Endothelial cell of umbilical vein (primary cell): ENCODE data around the gene SGK1. TPM values are rescaled to one million over a fixed set of nuclear protein-coding genes. Genes with fewer than 3 reads are reported as not detected.

ENCODE experiments used
- BruUV-seq: library from RNA; stranded (reverse); fragments of 400-500 nt; replicated peaks from 2 replicates; lab custom pipeline; 2021; lab: Mats Ljungman, UMichigan
- CTCF ChIA-PET: fragments of 300-600, 350-600 bp; sonication (Branson Sonifier 250); formaldehyde crosslinking; loops from one replicate; lab custom pipeline; 2021; ENCODE audit warnings: antibody characterized with exemption, inconsistent platforms; lab: Charles Lee
- POLR2A ChIA-PET: fragments of 300-600, 350-600 bp; sonication (Branson Sonifier 250); formaldehyde crosslinking; loops from one replicate; lab custom pipeline; 2021; ENCODE audit warnings: antibody characterized with exemption, inconsistent platforms; lab: Charles Lee
- DNase-seq: peaks from one replicate; pipeline ENCODE4 v3.0.0-alpha.2; 2011; ENCODE audit warnings: low read depth, low spot score
- FAIRE-seq: peaks from 2 replicates; lab custom pipeline; 2011; peaks lifted over from hg19 to GRCh38; lab: Jason Lieb, UNC
- H2AFZ ChIP-seq: 2 replicates; pipeline ENCODE4 v1.6.0; 2012; ENCODE audit warnings: low read depth, low read length, control low read depth, inconsistent platforms
- H3K27ac ChIP-seq: 2 replicates; pipeline ENCODE4 v1.5.1; 2011; ENCODE audit warnings: low read depth, mild to moderate bottlenecking, control low read depth, low read length, moderate library complexity; ENCODE audit not compliant: insufficient read depth
- H3K27me3 ChIP-seq, 2 experiments: 2 replicates each; pipeline versions ENCODE4 v1.6.0 to v1.6.1; 2011; ENCODE audit warnings: low read length in 2 of 2, mixed read lengths in 1 of 2; ENCODE audit not compliant: control insufficient read depth in 2 of 2, insufficient read depth in 2 of 2
- H3K36me3 ChIP-seq, 2 experiments: 2 replicates in 1 of 2; 3 replicates in 1 of 2; pipeline ENCODE4 v1.5.1; 2011; ENCODE audit warnings: low read length in 2 of 2, mild to moderate bottlenecking in 1 of 2, moderate library complexity in 1 of 2; ENCODE audit not compliant: control insufficient read depth in 2 of 2, insufficient read depth in 2 of 2; ENCODE audit errors: extremely low read depth in 1 of 2
- H3K4me1 ChIP-seq: 3 replicates; pipeline ENCODE4 v1.5.1; 2011; ENCODE audit warnings: mild to moderate bottlenecking, low read length; ENCODE audit not compliant: control insufficient read depth, insufficient read depth; ENCODE audit errors: extremely low read depth
- H3K4me2 ChIP-seq: 2 replicates; pipeline ENCODE4 v1.6.1; 2011; ENCODE audit warnings: low read length, control low read depth, mixed read lengths; ENCODE audit not compliant: insufficient read depth
- H3K4me3 ChIP-seq, 3 experiments: fragments of 200-600 bp in 1 of 3; sonication (generic), shearing (Covaris generic) in 1 of 3; replicated peaks in 1 of 3; 2 replicates each; pipeline ENCODE4 v1.5.1; 2011 to 2016; ENCODE audit warnings: control low read depth in 3 of 3, low read length in 3 of 3, mild to moderate bottlenecking in 2 of 3, inconsistent platforms in 1 of 3, low read depth in 1 of 3, moderate library complexity in 1 of 3; ENCODE audit not compliant: insufficient read depth in 1 of 3
- H3K79me2 ChIP-seq: 2 replicates; pipeline ENCODE4 v1.6.0; 2012; ENCODE audit warnings: low read length, inconsistent platforms; ENCODE audit not compliant: control insufficient read depth, insufficient read depth
- H3K9ac ChIP-seq: replicated peaks from 2 replicates; pipeline ENCODE3; 2011; ENCODE audit warnings: low read length, control low read depth; ENCODE audit not compliant: insufficient read depth; ENCODE audit errors: extremely low read depth
- H3K9me1 ChIP-seq: replicated peaks from 3 replicates; pipeline ENCODE4 v1.6.0; 2011; ENCODE audit warnings: mild to moderate bottlenecking, low read length; ENCODE audit not compliant: control insufficient read depth, insufficient read depth; ENCODE audit errors: extremely low read depth
- H3K9me3 ChIP-seq: replicated peaks from 2 replicates; pipeline ENCODE4 v1.5.1; 2012; ENCODE audit warnings: low read length, inconsistent platforms; ENCODE audit not compliant: control insufficient read depth, insufficient read depth
- H4K20me1 ChIP-seq: replicated peaks from 2 replicates; pipeline ENCODE3; 2011; ENCODE audit warnings: mild to moderate bottlenecking, low read length; ENCODE audit not compliant: control insufficient read depth, insufficient read depth; ENCODE audit errors: extremely low read depth
- EZH2 ChIP-seq: IDR thresholded peaks from 2 replicates; pipeline ENCODE4 v1.6.1; 2012; ENCODE audit warnings: borderline replicate concordance, low read depth, mild to moderate bottlenecking, moderate library complexity, low read length, inconsistent platforms; ENCODE audit not compliant: severe bottlenecking
- FOS ChIP-seq: IDR thresholded peaks from 2 replicates; pipeline ENCODE4 v1.6.1; 2011; ENCODE audit warnings: mild to moderate bottlenecking, low read length, moderate library complexity, borderline replicate concordance; ENCODE audit not compliant: insufficient read depth
- GATA2 ChIP-seq: IDR thresholded peaks from 2 replicates; pipeline ENCODE4 v1.7.0; 2011; ENCODE audit warnings: low read depth, mild to moderate bottlenecking, moderate library complexity, mixed read lengths, low read length; ENCODE audit not compliant: insufficient read length, insufficient read depth
- JUN ChIP-seq: IDR thresholded peaks from 2 replicates; pipeline ENCODE4 v1.6.1; 2011; ENCODE audit warnings: borderline replicate concordance, low read depth; ENCODE audit not compliant: insufficient read length, insufficient read depth
- MYC ChIP-seq: IDR thresholded peaks from one replicate; pipeline ENCODE4 v1.6.1; 2011; ENCODE audit warnings: mild to moderate bottlenecking, low read depth, low read length
- POLR2A ChIP-seq: IDR thresholded peaks from 2 replicates; pipeline ENCODE4 v1.6.1; 2012; ENCODE audit warnings: low read depth, mild to moderate bottlenecking, control low read depth, low read length
- POLR2AphosphoS5 ChIP-seq: IDR thresholded peaks from 2 replicates; pipeline ENCODE4 v1.6.1; 2012; ENCODE audit warnings: low read depth, mild to moderate bottlenecking, control low read depth, low read length, moderate library complexity; ENCODE audit not compliant: insufficient read depth
- dilution Hi-C: fragments of 300-500 bp; cut with MboI; formaldehyde crosslinking; loops from one replicate; pipeline ENCODE4 v1.15.0; 2019; ENCODE audit warnings: low sequenced_read_pairs; ENCODE audit not compliant: extremely low pct_ligation_motif_present
- intact Hi-C: fragments of 100-400 bp; cut with micrococcal nuclease; formaldehyde crosslinking; loops from one replicate; pipeline ENCODE4 v1.10.0; 2022
- polyA plus RNA-seq, 4 experiments: library from polyadenylated mRNA; depleted of rRNA in 3 of 4; stranded (reverse) in 3 of 4; unstranded in 1 of 4; fragments of >200 nt; gene quantifications; 2 replicates each; pipeline versions ENCODE4 v1.2.1 to v1.2.3, GENCODE V29; 2011 to 2012; ENCODE audit warnings: missing spikeins in 1 of 4
- total RNA-seq: library from RNA; stranded (reverse); gene quantifications from 2 replicates; pipeline ENCODE4 v1.2.3, GENCODE V29; 2021
- TF ChIP-seq, protein P1 (sequence below), 2 donors: IDR thresholded peaks; 1 replicate in 1 of 2; 2 replicates in 1 of 2; pipeline ENCODE4 v1.5.1; 2011; ENCODE audit warnings: low read length in 2 of 2, mild to moderate bottlenecking in 2 of 2, moderate library complexity in 2 of 2, control low read depth in 1 of 2, inconsistent platforms in 1 of 2, low read depth in 1 of 2; ENCODE audit not compliant: insufficient read depth in 1 of 2; ENCODE audit errors: extremely low read depth in 1 of 2
- TF ChIP-seq, protein P2 (sequence below): IDR thresholded peaks from 2 replicates; pipeline ENCODE4 v1.6.1; 2011; ENCODE audit not compliant: insufficient read depth, insufficient read length

SGK1 gene
- total and polyA plus RNA-seq, 2 donors (not counting 3 experiments of a cell fraction or from before 2014, with no cell fraction given): 121 to 128 TPM

DNA sequence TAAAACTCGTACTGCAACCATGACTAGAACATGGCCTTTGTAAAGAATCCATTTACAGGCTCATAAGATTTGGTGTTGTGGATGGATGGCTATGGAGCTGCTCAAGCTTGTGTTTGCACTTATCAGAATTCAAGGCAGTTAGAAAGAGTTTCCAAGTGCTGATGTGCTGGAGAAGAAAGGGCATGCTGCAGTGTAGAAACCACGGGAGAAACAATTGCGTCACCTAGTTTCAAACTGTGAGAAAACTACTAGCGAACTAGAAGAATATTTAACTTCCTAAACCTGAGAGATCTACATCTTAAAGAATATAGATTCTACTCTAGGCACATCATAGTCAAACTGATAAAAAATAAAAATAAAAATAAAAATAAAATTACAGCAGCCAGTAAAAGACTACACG is 116.2 kb downstream of the SGK1 start:
- Histone ChIP-seq H3K9me1 (no peaks in the 10 kb centered on the region), H2AFZ (no peak overlapping the region), H3K27me3 (no peaks in the 10 kb centered on the region), H3K4me2 (no peak overlapping the region), H3K79me2 (no peaks in the 10 kb centered on the region), H4K20me1 (no peaks in the 10 kb centered on the region), H3K9me3 (no peaks in the 10 kb centered on the region), H3K36me3 (no peaks in the 10 kb centered on the region), H3K4me3 (no peak overlapping the region), H3K27ac (no peak overlapping the region), H3K9ac (no peak overlapping the region), H3K4me1 (no peaks in the 10 kb centered on the region)
- FAIRE-seq (no peak), DNase-seq (no peak)
- TF ChIP-seq POLR2A (no peak), EZH2 (no peak), FOS (no peak), MYC (no peak), GATA2 (no peak), POLR2AphosphoS5 (no peak), JUN (no peak)
- TF ChIP-seq, protein P1, sequence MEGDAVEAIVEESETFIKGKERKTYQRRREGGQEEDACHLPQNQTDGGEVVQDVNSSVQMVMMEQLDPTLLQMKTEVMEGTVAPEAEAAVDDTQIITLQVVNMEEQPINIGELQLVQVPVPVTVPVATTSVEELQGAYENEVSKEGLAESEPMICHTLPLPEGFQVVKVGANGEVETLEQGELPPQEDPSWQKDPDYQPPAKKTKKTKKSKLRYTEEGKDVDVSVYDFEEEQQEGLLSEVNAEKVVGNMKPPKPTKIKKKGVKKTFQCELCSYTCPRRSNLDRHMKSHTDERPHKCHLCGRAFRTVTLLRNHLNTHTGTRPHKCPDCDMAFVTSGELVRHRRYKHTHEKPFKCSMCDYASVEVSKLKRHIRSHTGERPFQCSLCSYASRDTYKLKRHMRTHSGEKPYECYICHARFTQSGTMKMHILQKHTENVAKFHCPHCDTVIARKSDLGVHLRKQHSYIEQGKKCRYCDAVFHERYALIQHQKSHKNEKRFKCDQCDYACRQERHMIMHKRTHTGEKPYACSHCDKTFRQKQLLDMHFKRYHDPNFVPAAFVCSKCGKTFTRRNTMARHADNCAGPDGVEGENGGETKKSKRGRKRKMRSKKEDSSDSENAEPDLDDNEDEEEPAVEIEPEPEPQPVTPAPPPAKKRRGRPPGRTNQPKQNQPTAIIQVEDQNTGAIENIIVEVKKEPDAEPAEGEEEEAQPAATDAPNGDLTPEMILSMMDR (IDR thresholded peaks at IDR 0.05; ENCODE audit: extremely low read depth in 1 of 2, insufficient read depth in 1 of 2, low read depth in 1 of 2, low read length in 2 of 2): no peak
- TF ChIP-seq, protein P2, sequence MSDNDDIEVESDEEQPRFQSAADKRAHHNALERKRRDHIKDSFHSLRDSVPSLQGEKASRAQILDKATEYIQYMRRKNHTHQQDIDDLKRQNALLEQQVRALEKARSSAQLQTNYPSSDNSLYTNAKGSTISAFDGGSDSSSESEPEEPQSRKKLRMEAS: no peak
- intact Hi-C loops: no loop called here
- ChIA-PET POLR2A (no interaction called here), CTCF (no interaction called here)
- no TSS peak for BruUV-seq
- dilution Hi-C loops: no loop called here
